Measurements from ENCODE around the gene CALN1. TPM values are rescaled to one million over a fixed set of nuclear protein-coding genes. Genes with fewer than 3 reads are reported as not detected.

CALN1 gene
- total and polyA plus RNA-seq, 2 of the 8 experiments (the other 6 are each of a cell fraction or from before 2014, with no cell fraction given), result 6.4 to 15.2 TPM

DNA sequence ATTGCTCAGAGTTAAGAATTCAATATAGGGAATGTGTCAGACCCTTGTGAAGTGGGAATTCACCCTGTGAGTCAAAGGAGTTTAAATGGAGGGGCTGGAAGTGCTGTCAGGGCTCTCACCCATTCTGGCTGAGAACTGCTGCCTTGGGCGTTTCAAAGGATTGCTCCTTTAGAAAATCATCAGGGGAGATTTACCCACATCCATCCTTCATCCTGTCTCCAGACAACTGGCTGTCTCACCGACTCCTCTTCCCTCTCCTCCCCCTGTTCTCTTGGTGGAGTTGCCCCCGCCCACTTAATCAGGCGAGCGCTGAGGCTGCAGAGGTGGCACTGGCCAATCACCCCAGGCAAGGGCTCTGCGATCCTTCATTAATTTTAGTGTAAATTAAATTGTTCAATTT is 554.8 kb downstream of the CALN1 start:
- Histone ChIP-seq H3K4me1 (replicated peaks in 1 of 4; ENCODE audit: control insufficient read depth in 3 of 4, insufficient read depth in 4 of 4, low read length in 3 of 4) (no peaks in the 10 kb centered on the region; a peak in 1 of 7 replicates), H3K79me1 (ENCODE audit: low read depth, low read length) (no peaks in the 10 kb centered on the region), H3K79me2 (ENCODE audit: control insufficient read depth in 1 of 2, insufficient read depth in 2 of 2, low read length in 2 of 2) (no peaks in the 10 kb centered on the region), H2AFZ (ENCODE audit: low read length) (no peak overlapping the region), H3K36me3 (ENCODE audit: control insufficient read depth in 2 of 4, insufficient read depth in 4 of 4, low read length in 3 of 4) (no peaks in the 10 kb centered on the region), H3K27ac (ENCODE audit: low read depth, low read length) (no peak overlapping the region), H3K23ac (ENCODE audit: insufficient read length) (no peak overlapping the region), H4K91ac (replicated peaks; ENCODE audit: insufficient read length, low read length) (no peak overlapping the region), H3K4me2 (ENCODE audit: insufficient read depth in 1 of 2, low read depth in 2 of 2, low read length in 2 of 2) (no peak overlapping the region), H4K20me1 (replicated peaks in 1 of 2; ENCODE audit: control insufficient read depth in 1 of 2, insufficient read depth in 2 of 2, low read length in 2 of 2) (no peaks in the 10 kb centered on the region), H4K8ac (ENCODE audit: extremely low read depth, insufficient read depth, low read length) (no peak overlapping the region), H2AK5ac (ENCODE audit: low read depth, low read length) (no peak overlapping the region), H2BK12ac (ENCODE audit: low read depth, low read length) (no peak overlapping the region), H3K27me3 (replicated peaks in 1 of 4; ENCODE audit: control insufficient read depth in 3 of 4, extremely low read depth in 1 of 4, insufficient read depth in 3 of 4, low read length in 3 of 4) (no peaks in the 10 kb centered on the region), H3K9ac (replicated peaks in 1 of 4; ENCODE audit: extremely low read depth in 1 of 4, low read depth in 3 of 4, low read length in 3 of 4) (no peak overlapping the region), H3K4ac (replicated peaks; ENCODE audit: insufficient read length, low read depth, low read length) (no peak overlapping the region), H2BK120ac (replicated peaks; ENCODE audit: low read depth, low read length) (no peak overlapping the region), H3K9me3 (ENCODE audit: insufficient read depth in 2 of 2, low read depth in 1 of 2, low read length in 1 of 2) (no peaks in the 10 kb centered on the region), H2BK5ac (ENCODE audit: low read depth, low read length) (no peak overlapping the region), H3K56ac (replicated peaks; ENCODE audit: insufficient read length, low read depth, low read length) (no peak overlapping the region), H3K4me3 (ENCODE audit: extremely low read depth in 1 of 4, insufficient read depth in 2 of 4, low read depth in 3 of 4, low read length in 4 of 4) (no peak overlapping the region), H2BK15ac (ENCODE audit: low read length) (no peak overlapping the region), H3K14ac (ENCODE audit: insufficient read length) (no peak overlapping the region), H3K18ac (ENCODE audit: extremely low read depth, low read length) (no peak overlapping the region), H4K5ac (ENCODE audit: insufficient read length, low read depth, low read length) (no peak overlapping the region), H3K23me2 (ENCODE audit: low read depth, low read length) (no peaks in the 10 kb centered on the region), H2BK20ac (ENCODE audit: low read length) (no peak overlapping the region)
- FAIRE-seq (no peak), DNase-seq (ENCODE audit: low read depth in 1 of 2, low spot score in 2 of 2) (no peak)
- TF ChIP-seq POLR2A (IDR thresholded peaks at IDR 0.05; ENCODE audit: control extremely low read depth in 1 of 2, low read depth in 2 of 2, low read length in 2 of 2) (no peak), EZH2 (IDR thresholded peaks at IDR 0.05; ENCODE audit: low read depth, low read length, severe bottlenecking) (no peak), BRCA1 (IDR thresholded peaks at IDR 0.05; ENCODE audit: low read depth, low read length) (no peak), SP2 (IDR thresholded peaks at IDR 0.05; ENCODE audit: low read length) (no peak), SIX5 (IDR thresholded peaks at IDR 0.05; ENCODE audit: low read depth, low read length) (no peak), CHD1 (IDR thresholded peaks at IDR 0.05; ENCODE audit: low read depth, low read length) (no peak), GTF2F1 (IDR thresholded peaks at IDR 0.05; ENCODE audit: borderline replicate concordance, low read depth, low read length) (no peak), CTBP2 (IDR thresholded peaks at IDR 0.05; ENCODE audit: borderline replicate concordance, insufficient read depth, insufficient read length, low read length) (no peak), NRF1 (IDR thresholded peaks at IDR 0.05; ENCODE audit: low read depth, low read length) (no peak), PHF8 (conservative IDR thresholded peaks at IDR 0.05; ENCODE audit: low read depth, low read length) (no peak)
- TF ChIP-seq, protein P1, sequence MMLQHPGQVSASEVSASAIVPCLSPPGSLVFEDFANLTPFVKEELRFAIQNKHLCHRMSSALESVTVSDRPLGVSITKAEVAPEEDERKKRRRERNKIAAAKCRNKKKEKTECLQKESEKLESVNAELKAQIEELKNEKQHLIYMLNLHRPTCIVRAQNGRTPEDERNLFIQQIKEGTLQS (IDR thresholded peaks at IDR 0.05; ENCODE audit: insufficient read depth, low read depth, low read length), result no peak
- TF ChIP-seq, protein P2, sequence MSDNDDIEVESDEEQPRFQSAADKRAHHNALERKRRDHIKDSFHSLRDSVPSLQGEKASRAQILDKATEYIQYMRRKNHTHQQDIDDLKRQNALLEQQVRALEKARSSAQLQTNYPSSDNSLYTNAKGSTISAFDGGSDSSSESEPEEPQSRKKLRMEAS (IDR thresholded peaks at IDR 0.05), result no peak
- POLR2A ChIA-PET (ENCODE audit: partially characterized antibody), result no interaction called here
- WGBS, 2 experiments (ENCODE audit: extremely low coverage in 1 of 2, insufficient coverage in 1 of 2, insufficient read length in 1 of 2, insufficient replicate concordance in 2 of 2, low coverage in 1 of 2, low lambda C conversion rate in 2 of 2, missing lambda C conversion rate in 1 of 2), result 86% methylated on average over 6 of the region's 6 CpGs; no CpG with 5 or more reads in 1 of the 2 experiments
- CTCF ChIA-PET (ENCODE audit: partially characterized antibody), result interaction anchor here (3.2 kb wide), 1 partner anchor 14 kb away, joined by 19 read pairs; no protein-coding TSS in a partner anchor

Data from H1 (cell line).